Activated T-cell treated with anti-CD3 and anti-CD28 coated beads, Interleukin-2, amount 50 U/mL, for 24 hours (primary cell): ENCODE results near the gene CUTA.
"Not testable (repeated sequence)": the region's sequence is repeated elsewhere in the genome, so short reads cannot be mapped to it uniquely, and the experiment has no call there.

Experiments
- DNase-seq: peaks from one replicate; pipeline ENCODE4 v3.0.0-alpha.2; 2020
- H3K27ac Mint-ChIP-seq: 2 replicates; pipeline ENCODE4 v1.8.0; 2020; ENCODE audit warnings: mild to moderate bottlenecking, mixed read lengths
- H3K27me3 Mint-ChIP-seq: 2 replicates; pipeline ENCODE4 v1.8.0; 2020; ENCODE audit warnings: mixed read lengths
- H3K36me3 Mint-ChIP-seq: 2 replicates; pipeline ENCODE4 v1.8.0; 2020; ENCODE audit warnings: low read depth, mixed read lengths
- H3K4me1 Mint-ChIP-seq: 2 replicates; pipeline ENCODE4 v1.8.0; 2020; ENCODE audit warnings: low read depth, mixed read lengths
- H3K4me3 Mint-ChIP-seq: 2 replicates; pipeline ENCODE4 v1.8.0; 2020; ENCODE audit warnings: mild to moderate bottlenecking, moderate library complexity, mixed read lengths
- H3K9me3 Mint-ChIP-seq: 2 replicates; pipeline ENCODE4 v1.8.0; 2020; ENCODE audit warnings: mixed read lengths

Gene CUTA

DNA sequence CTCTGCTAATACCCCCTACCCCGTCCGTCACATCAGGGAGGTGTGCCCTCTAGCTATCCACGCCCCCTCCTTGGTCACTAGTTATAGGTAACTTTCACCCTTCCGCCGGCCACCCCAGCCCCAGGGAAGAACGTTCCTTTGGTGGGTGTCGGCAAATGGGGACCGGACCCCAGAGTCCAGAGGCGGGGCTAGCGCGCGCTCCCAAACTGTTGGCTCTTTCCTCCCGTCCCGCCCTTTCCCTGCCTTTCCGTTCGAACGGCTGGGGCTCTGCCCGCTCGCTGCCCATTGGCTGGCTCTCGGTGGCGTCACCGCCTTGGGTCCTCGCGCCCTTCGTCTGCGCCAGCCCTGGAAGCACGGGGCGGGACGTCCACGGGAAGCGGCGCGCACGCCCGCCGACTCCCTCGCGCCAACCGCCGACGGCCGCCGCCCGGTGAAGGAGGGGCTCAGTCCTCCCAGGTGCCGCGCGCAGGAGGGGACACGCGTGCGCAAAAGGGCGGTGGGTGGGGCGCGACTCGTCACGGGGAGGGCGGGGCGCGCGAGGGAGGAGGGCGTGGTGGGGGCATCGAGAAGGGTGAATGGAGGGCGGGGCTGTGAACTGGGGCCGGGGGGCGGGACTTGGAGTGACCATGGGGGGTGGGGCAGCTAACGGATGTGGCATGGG lies 7.7 kb downstream of the CUTA start:
- Mint-ChIP-seq H3K4me3 (peak overlapping the region; percentile 83), H3K36me3 (peaks cover 79% of the 10 kb centered on the region), H3K9me3 (no peaks in the 10 kb centered on the region), H3K27ac (peak overlapping the region; percentile 95), H3K4me1 (peaks cover 48% of the 10 kb centered on the region), H3K27me3 (no peaks in the 10 kb centered on the region)
- DNase-seq = peak; percentile 98

DNA sequence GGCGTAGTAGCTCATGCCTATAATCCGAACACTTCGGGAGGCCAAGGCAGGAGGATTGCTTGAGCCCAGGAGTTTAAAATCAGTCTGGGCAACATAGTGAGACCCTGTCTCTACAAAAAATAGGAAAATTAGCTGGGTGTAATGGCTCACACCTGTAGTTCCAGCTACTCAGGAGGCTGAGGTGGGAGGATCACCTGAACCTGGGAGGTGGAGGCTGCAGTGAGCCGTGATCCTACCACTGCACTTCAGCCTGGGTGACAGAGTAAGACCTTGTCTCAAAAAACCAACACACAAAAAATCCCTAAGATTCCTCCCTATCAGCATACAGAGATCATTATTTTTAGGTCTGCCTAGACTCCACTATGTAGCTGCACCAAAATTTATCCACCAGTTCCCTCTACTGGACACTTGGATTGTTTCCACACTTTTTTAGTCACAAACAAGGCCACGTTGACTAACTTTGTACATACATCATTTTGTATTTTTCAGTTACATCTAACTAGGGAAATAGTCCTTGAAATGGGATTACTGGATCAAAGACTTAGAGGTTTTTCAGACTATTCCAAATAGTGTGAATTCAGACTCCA lies 10.7 kb downstream of the CUTA start:
- Mint-ChIP-seq H3K9me3 (no peaks in the 10 kb centered on the region), H3K36me3 (peaks cover 81% of the 10 kb centered on the region)

DNA sequence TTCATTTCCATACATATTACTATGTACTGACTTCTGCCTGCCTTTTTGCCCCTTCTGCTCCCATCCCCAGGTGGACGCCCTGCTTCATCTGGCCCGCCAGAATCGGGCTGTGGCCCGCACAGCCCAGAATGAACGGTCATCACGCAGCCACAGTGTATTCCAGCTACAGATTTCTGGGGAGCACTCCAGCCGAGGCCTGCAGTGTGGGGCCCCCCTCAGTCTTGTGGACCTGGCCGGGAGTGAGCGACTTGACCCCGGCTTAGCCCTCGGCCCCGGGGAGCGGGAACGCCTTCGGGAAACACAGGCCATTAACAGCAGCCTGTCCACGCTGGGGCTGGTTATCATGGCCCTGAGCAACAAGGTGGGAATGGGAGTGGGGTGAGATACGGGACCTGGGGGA lies 11.8 kb downstream of the CUTA start:
- Mint-ChIP-seq H3K27me3 (no peaks in the 10 kb centered on the region), H3K4me3 (no peak overlapping the region), H3K36me3 (peaks cover 84% of the 10 kb centered on the region), H3K4me1 (peaks cover 15% of the 10 kb centered on the region), H3K27ac (no peak overlapping the region), H3K9me3 (no peaks in the 10 kb centered on the region)
- DNase-seq = no peak

More for the DNA sequence above, 10.7 kb downstream of the CUTA start:
- H3K4me1 Mint-ChIP-seq = peaks cover 22% of the 10 kb centered on the region
- DNase-seq = no peak
- H3K27ac Mint-ChIP-seq = peak overlapping the region; percentile 44
- no peaks in the 10 kb centered on the region for H3K27me3 Mint-ChIP-seq
- H3K4me3 Mint-ChIP-seq = no peak overlapping the region

DNA sequence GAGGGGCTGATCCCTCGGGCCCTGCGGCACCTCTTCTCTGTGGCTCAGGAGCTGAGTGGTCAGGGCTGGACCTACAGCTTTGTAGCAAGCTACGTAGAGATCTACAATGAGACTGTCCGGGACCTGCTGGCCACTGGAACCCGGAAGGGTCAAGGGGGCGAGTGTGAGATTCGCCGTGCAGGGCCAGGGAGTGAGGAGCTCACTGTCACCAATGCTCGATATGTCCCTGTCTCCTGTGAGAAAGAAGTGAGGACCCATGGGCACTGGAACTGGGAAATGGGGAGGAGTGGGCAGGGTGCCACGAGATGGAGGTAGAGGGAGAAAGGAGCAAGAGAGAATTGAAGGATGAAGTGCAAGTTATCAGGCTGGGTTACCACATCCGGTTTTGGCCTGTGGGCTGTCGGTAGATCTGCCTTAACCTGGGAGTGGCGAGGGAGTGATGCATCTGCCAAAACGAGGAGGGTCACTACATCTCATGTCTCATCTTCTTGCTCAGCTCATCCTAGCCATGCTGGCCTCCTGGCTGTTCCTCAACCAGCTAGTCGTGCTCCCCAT lies 12.4 kb downstream of the CUTA start:
- H3K27ac Mint-ChIP-seq = peak overlapping the region; percentile 6

DNA sequence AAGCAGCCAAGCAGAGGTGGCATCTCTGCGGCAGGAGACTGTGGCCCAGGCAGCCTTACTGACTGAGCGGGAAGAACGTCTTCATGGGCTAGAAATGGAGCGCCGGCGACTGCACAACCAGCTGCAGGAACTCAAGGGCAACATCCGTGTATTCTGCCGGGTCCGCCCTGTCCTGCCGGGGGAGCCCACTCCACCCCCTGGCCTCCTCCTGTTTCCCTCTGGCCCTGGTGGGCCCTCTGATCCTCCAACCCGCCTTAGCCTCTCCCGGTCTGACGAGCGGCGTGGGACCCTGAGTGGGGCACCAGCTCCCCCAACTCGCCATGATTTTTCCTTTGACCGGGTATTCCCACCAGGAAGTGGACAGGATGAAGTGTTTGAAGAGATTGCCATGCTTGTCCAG lies 13.0 kb downstream of the CUTA start:
- Mint-ChIP-seq H3K27me3 (no peaks in the 10 kb centered on the region), H3K4me3 (no peak overlapping the region), H3K9me3 (no peaks in the 10 kb centered on the region), H3K36me3 (peaks cover 94% of the 10 kb centered on the region), H3K27ac (no peak overlapping the region), H3K4me1 (peaks cover 12% of the 10 kb centered on the region)
- DNase-seq = no peak

More for the DNA sequence above, 12.4 kb downstream of the CUTA start:
- Mint-ChIP-seq H3K27me3 (no peaks in the 10 kb centered on the region), H3K36me3 (peaks cover 90% of the 10 kb centered on the region), H3K9me3 (no peaks in the 10 kb centered on the region), H3K4me3 (no peak overlapping the region), H3K4me1 (peaks cover 15% of the 10 kb centered on the region)
- DNase-seq = no peak

DNA sequence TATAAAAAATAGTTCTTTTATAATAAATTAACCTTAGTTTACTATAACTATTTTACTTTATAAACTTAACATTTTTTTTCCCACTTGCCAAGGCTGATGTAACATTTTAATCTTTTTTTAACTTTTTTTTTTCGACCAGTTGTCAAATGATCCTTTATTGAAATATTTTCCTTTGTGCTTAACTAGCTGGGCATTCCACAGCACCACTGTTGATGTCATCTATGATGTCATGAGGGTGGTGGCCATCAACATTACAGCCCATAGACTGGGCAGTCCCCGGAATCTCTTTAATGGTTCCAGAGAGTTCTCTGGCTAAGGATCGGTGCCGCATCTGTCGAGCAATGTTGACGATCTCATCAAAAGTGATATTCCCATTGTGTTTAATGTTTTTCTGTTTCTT lies 18.0 kb downstream of the CUTA start:
- H3K27ac Mint-ChIP-seq, H3K4me1 Mint-ChIP-seq, H3K4me3 Mint-ChIP-seq, DNase-seq, H3K27me3 Mint-ChIP-seq, H3K9me3 Mint-ChIP-seq: not testable (repeated sequence)
- peaks cover 85% of the 10 kb centered on the region for H3K36me3 Mint-ChIP-seq

DNA sequence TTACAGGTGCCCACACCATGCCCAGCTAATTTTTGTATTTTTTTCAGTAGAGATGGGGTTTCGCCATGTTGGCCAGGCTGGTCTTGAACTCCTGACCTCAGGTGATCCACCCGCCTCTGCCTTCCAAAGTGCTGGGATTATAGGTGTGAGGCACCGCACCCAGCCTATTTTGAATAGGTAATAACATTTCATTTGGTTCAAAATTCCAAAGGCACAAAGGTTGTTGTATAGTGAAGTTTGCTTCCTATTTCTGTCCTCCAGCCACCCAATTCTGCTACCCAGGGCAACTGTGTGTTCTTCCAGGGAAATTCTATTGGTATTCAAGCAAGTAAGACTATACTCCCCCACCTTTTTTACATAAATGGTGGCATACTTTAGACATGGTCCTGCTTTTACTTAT lies 19.3 kb downstream of the CUTA start:
- Mint-ChIP-seq H3K36me3 (peaks cover 81% of the 10 kb centered on the region), H3K4me1 (peaks cover 17% of the 10 kb centered on the region)
- not testable (repeated sequence) for H3K27ac Mint-ChIP-seq, H3K27me3 Mint-ChIP-seq, DNase-seq, H3K9me3 Mint-ChIP-seq, H3K4me3 Mint-ChIP-seq

DNA sequence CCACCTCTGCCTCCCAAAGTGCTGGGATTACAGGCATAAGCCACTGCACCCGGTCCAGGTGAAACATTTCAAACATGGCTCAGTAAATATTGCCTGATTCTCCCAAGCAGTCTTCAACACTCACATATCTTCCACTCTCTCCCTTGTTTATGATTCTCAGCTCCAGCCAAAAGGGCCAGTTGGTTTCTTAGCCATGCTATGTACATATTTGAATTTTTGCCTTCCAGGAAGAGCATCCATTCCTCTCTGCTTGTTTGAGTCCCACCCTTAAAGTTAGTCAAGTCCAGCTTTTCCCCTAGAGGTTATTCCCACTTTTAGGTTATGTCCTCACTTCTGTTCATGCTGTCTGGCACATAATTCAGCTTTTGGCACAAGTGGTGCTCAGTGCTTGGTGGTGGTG lies 20.4 kb downstream of the CUTA start:
- no peak for DNase-seq
- Mint-ChIP-seq H3K9me3 (no peaks in the 10 kb centered on the region), H3K27ac (no peak overlapping the region), H3K27me3 (no peaks in the 10 kb centered on the region), H3K4me3 (no peak overlapping the region), H3K36me3 (peaks cover 77% of the 10 kb centered on the region), H3K4me1 (peaks cover 24% of the 10 kb centered on the region)

DNA sequence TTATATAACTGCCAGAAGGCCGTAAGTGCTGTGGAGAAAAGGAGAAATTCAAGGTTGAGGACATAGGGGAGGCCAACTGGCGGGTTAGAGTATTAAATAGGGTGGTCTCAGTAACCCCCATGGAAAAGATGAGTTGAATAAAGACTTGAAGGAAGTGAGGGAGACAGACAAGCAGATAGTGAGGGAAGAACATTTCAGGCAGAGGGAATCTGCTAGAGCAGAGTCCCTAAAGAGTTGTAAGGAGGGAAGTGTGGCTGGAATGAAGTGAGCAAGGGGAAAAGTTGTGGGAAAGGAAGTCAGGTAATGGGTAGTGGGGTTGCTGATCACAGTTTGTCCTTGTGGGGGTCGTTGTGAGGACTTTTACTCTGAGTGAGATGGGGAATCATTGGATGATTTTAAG lies 24.9 kb downstream of the CUTA start:
- peaks cover 46% of the 10 kb centered on the region for H3K36me3 Mint-ChIP-seq
- H3K9me3 Mint-ChIP-seq = no peaks in the 10 kb centered on the region

DNA sequence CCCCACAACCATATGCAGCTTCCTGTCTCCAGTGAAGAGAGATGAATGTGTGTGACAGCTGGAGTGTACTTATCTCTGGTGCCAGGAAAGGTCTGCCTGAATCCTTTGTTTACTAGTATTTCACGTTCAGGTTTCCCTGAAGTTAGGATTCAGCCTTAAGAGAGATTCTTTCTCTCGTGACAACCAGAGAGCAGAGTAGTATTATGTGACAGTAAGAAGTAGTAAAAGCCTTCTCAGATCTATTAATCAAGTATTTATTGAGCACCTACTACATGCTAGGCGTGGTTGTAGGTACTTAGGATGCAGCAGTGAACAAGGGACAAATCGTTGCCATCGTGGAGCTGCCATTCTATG lies 25.3 kb downstream of the CUTA start:
- peak overlapping the region; percentile 96 for H3K4me3 Mint-ChIP-seq
- H3K27me3 Mint-ChIP-seq = no peaks in the 10 kb centered on the region
- H3K36me3 Mint-ChIP-seq = peaks cover 41% of the 10 kb centered on the region
- H3K9me3 Mint-ChIP-seq = no peaks in the 10 kb centered on the region
- H3K4me1 Mint-ChIP-seq = peaks cover 40% of the 10 kb centered on the region
- DNase-seq = no peak
- peak overlapping the region; percentile 97 for H3K27ac Mint-ChIP-seq

More for the DNA sequence above, 24.9 kb downstream of the CUTA start:
- H3K27me3 Mint-ChIP-seq = no peaks in the 10 kb centered on the region
- peak overlapping the region; percentile 97 for H3K27ac Mint-ChIP-seq
- peaks cover 40% of the 10 kb centered on the region for H3K4me1 Mint-ChIP-seq
- no peak for DNase-seq
- H3K4me3 Mint-ChIP-seq = peak overlapping the region; percentile 96

DNA sequence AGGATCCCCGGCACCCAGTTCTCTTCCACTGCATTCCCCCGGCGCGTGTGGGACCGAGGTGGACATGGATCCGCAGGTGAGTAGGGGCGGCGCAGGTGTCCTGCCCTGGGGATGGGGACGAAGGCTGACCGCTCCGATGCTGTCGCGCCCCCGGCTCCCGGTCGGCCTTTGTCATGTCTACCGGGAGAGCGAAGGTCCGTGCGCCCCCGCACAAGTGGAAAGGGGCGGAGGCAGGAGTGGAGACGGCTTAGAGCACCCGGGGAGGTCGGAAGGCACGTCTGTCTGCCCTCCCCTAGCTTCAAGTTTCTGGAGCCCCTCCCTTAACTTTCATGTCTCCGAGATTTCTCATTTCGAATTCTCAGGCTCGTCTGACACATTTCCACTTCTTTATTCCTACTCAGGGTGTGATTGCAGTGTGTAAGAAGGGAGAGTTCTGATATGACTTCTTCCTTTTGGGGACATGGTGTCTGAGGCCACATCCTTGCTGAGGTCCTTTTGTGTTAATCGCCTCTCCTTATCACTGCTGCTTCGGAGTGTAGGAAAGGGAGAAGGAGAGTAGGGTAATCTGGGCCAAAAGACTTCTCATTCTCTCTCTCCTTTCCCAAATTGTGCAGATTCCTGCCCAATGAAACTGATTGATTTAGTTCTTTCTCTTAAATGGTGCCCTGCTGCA lies 25.8 kb downstream of the CUTA start:
- Mint-ChIP-seq H3K4me3 (peak overlapping the region; percentile 96), H3K27me3 (no peaks in the 10 kb centered on the region), H3K27ac (peak overlapping the region; percentile 97), H3K4me1 (peaks cover 40% of the 10 kb centered on the region), H3K9me3 (no peaks in the 10 kb centered on the region), H3K36me3 (peaks cover 39% of the 10 kb centered on the region)
- DNase-seq = no peak

DNA sequence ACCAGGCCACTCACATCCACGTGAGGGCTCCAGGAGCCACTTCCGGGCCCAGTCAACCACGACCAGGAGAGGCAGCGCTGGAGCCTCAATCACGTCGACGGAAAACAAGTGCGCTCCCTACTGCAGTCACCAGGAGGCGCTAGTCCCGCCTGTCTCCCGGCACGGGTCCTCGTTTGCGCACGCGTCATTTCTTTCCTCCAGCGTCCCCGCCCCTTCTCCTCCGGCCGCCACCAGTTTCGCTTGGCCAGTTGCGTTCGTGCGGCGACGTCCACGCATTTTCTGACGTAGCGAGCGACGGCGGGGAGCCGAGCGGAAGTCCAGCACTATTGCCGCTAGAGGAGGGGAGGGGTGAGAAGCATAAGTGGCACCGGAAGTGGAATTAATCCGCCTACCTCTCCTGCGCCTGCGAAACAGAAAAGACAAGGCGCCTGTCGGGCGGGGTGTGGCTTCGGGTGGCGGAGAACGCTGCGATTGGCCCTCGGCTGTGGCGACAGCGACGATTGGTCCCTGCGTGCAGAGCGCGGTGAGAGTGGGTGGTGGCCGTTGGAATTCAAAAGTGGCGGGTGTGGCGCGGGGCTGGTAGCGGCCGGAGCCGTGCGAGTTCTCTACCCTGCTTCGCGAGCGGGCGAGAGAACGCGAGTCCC lies 26.5 kb downstream of the CUTA start, which contains the start of gene KIFC1:
Gene KIFC1, plus strand, starts transcription at position 546 of the 644 bp plus-strand sequence. CDS start 163 bp downstream, outside the sequence.
- H3K27ac Mint-ChIP-seq = peak within 1 kb of the TSS; percentile 97
- peak within 1 kb of the TSS; percentile 96 for H3K4me3 Mint-ChIP-seq
- H3K9me3 Mint-ChIP-seq = no peaks in the 10 kb centered on the region
- H3K4me1 Mint-ChIP-seq = peaks cover 40% of the 10 kb centered on the region
- DNase-seq = peak; percentile 99
- H3K27me3 Mint-ChIP-seq = no peaks in the 10 kb centered on the region
- peaks cover 39% of the 10 kb centered on the region for H3K36me3 Mint-ChIP-seq

DNA sequence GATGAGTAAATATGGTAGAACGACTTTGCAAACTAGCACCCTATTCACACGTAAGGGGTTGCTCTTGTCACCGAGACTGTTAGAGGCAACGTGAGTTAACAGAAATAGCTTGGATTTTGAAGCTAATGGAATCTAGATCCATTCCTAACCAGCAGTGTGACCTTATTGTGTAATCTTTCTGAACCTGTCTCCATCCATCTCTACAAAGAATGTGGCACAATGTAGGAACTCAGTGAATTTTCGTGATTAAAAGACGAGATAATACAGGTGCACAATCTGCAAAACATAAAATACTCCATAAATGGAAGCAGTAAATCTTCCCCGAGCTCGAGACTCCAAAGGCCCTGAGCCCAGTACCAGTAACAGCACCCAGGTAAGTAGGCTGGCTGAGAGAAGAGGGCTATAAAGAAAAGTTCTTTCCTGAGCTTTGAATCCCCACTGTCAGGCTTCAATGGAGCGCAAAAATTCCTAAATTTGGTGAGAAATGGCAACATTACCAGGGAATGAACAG lies 27.1 kb downstream of the CUTA start:
- H3K4me3 Mint-ChIP-seq = peak overlapping the region; percentile 96
- no peaks in the 10 kb centered on the region for H3K9me3 Mint-ChIP-seq
- H3K27ac Mint-ChIP-seq = peak overlapping the region; percentile 97
- peaks cover 37% of the 10 kb centered on the region for H3K4me1 Mint-ChIP-seq
- peaks cover 33% of the 10 kb centered on the region for H3K36me3 Mint-ChIP-seq
- H3K27me3 Mint-ChIP-seq = no peaks in the 10 kb centered on the region
- DNase-seq = no peak

DNA sequence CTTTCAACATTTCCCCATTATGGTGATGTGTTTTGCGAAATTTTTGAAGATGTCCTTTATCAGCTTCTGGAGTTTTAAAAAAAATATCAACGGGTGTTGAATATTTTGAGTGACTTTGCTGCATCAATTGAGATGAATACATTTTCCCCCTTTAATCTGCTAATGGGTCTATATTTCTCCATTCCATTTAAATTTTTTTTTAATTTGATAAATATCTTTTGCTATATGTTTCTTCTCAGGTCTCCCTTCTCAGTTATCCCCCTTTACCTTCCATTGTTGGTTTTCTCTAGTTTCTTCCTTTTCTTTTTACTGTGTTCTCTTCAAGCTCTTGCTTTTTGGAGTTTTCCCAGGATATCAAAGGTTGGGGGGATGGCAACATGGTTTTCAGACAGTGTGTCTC lies 27.7 kb downstream of the CUTA start:
- DNase-seq = no peak
- H3K4me1 Mint-ChIP-seq = peaks cover 34% of the 10 kb centered on the region
- peak overlapping the region; percentile 97 for H3K27ac Mint-ChIP-seq
- no peaks in the 10 kb centered on the region for H3K9me3 Mint-ChIP-seq
- no peak overlapping the region for H3K4me3 Mint-ChIP-seq
- peaks cover 29% of the 10 kb centered on the region for H3K36me3 Mint-ChIP-seq
- H3K27me3 Mint-ChIP-seq = no peaks in the 10 kb centered on the region
